Fibroblast of gingiva (primary cell): ENCODE measurements around the gene TANC1.
"Not testable (repeated sequence)": the region's sequence is repeated elsewhere in the genome, so short reads cannot be mapped to it uniquely, and the experiment has no call there.

Source experiments
- DNase-seq: peaks from one replicate; pipeline ENCODE4 v3.0.0-alpha.2; 2011; ENCODE audit warnings: low read depth

TANC1 gene

GRCh38 chr2:159089543-159089942 is 121.1 kb downstream of the TANC1 start:
- no peak for DNase-seq

GRCh38 chr2:159090514-159091201 is 122.2 kb downstream of the TANC1 start:
- DNase-seq, result no peak

- peak; percentile 64 for DNase-seq
These were observed 122.9 kb downstream of the TANC1 start for GRCh38 chr2:159091381-159091780.

- no peak for DNase-seq
These were observed 123.5 kb downstream of the TANC1 start for GRCh38 chr2:159091976-159092375.

- peak; percentile 62 for DNase-seq
These were observed 125.1 kb downstream of the TANC1 start for GRCh38 chr2:159093497-159093896.

- peak; percentile 82 for DNase-seq
These were observed 125.8 kb downstream of the TANC1 start for GRCh38 chr2:159094173-159094737.

GRCh38 chr2:159095813-159096212 is 127.4 kb downstream of the TANC1 start:
- no peak for DNase-seq

GRCh38 chr2:159096302-159096855 is 127.9 kb downstream of the TANC1 start:
- not testable (repeated sequence) for DNase-seq

- no peak for DNase-seq
These were observed 128.5 kb downstream of the TANC1 start for GRCh38 chr2:159096901-159097300.

GRCh38 chr2:159098361-159098760 is 129.9 kb downstream of the TANC1 start:
- DNase-seq, result no peak

GRCh38 chr2:159098921-159099411 is 130.5 kb downstream of the TANC1 start:
- no peak for DNase-seq

GRCh38 chr2:159101755-159102489 is 133.5 kb downstream of the TANC1 start:
- DNase-seq, result no peak

- no peak for DNase-seq
These were observed 135.0 kb downstream of the TANC1 start for GRCh38 chr2:159103411-159103810.

- peak; percentile 26 for DNase-seq
These were observed 137.7 kb downstream of the TANC1 start for GRCh38 chr2:159106109-159106508.

- DNase-seq, result no peak
These were observed 139.9 kb downstream of the TANC1 start for GRCh38 chr2:159108181-159108893.

GRCh38 chr2:159109517-159109916 is 141.1 kb downstream of the TANC1 start:
- no peak for DNase-seq

- DNase-seq, result no peak
These were observed 142.3 kb downstream of the TANC1 start for GRCh38 chr2:159110784-159111183.

- no peak for DNase-seq
These were observed 143.0 kb downstream of the TANC1 start for GRCh38 chr2:159111346-159111927.

- DNase-seq, result no peak
These were observed 146.4 kb downstream of the TANC1 start for GRCh38 chr2:159114835-159115234.

GRCh38 chr2:159116922-159117321 is 148.5 kb downstream of the TANC1 start:
- DNase-seq, result no peak

- DNase-seq, result no peak
These were observed 149.2 kb downstream of the TANC1 start for GRCh38 chr2:159117658-159118057.
